IPS DF 6.9 (cell line): ENCODE results near the gene PLBD1.

Source experiments
- DNase-seq: peaks from one replicate; pipeline ENCODE4 v3.0.0-alpha.2; 2013; ENCODE audit warnings: low read depth, low spot score
- H3K27ac ChIP-seq: one replicate; pipeline ENCODE4 v1.5.1; 2013; ENCODE audit warnings: low read length, control low read depth
- H3K27me3 ChIP-seq: 2 replicates; pipeline ENCODE4 v1.6.1; 2013; ENCODE audit warnings: mild to moderate bottlenecking, low read length; ENCODE audit not compliant: control insufficient read depth, insufficient read depth
- H3K36me3 ChIP-seq: 2 replicates; pipeline ENCODE4 v1.6.1; 2013; ENCODE audit warnings: low read length; ENCODE audit not compliant: control insufficient read depth, insufficient read depth
- H3K4me1 ChIP-seq: 2 replicates; pipeline ENCODE4 v1.6.1; 2013; ENCODE audit warnings: low read length; ENCODE audit not compliant: control insufficient read depth, insufficient read depth
- H3K4me3 ChIP-seq: 2 replicates; pipeline ENCODE4 v1.5.1; 2013; ENCODE audit warnings: mild to moderate bottlenecking, low read length
- H3K9me3 ChIP-seq: 2 replicates; pipeline ENCODE4 v1.6.1; 2013; ENCODE audit warnings: low read length, inconsistent platforms; ENCODE audit not compliant: control insufficient read depth, insufficient read depth
- WGBS: extraction: QIAGEN DNeasy Blood & Tissue Kit; methylation state at CpG from one replicate; pipeline ENCODE4 v1.1.7; 2013; ENCODE audit warnings: mixed read lengths, missing lambda C conversion rate; ENCODE audit not compliant: insufficient read length, insufficient coverage; 5-methylcytosine and 5-hydroxymethylcytosine counted together

Gene PLBD1

GRCh38 chr12:14597480-14597879 lies 29.8 kb upstream of the PLBD1 start:
- Histone ChIP-seq H3K36me3 (no peaks in the 10 kb centered on the region), H3K4me1 (no peaks in the 10 kb centered on the region), H3K27ac (no peak overlapping the region), H3K9me3 (no peaks in the 10 kb centered on the region), H3K27me3 (no peaks in the 10 kb centered on the region), H3K4me3 (no peak overlapping the region)
- DNase-seq = no peak
- no CpG with 5 or more reads among the region's 3 CpGs for WGBS

GRCh38 chr12:14591719-14592118 lies 24.0 kb upstream of the PLBD1 start:
- H3K27me3 ChIP-seq = no peaks in the 10 kb centered on the region
- no peaks in the 10 kb centered on the region for H3K4me1 ChIP-seq
- no peak overlapping the region for H3K27ac ChIP-seq
- no peak for DNase-seq
- no peaks in the 10 kb centered on the region for H3K9me3 ChIP-seq
- no peak overlapping the region for H3K4me3 ChIP-seq
- no CpG with 5 or more reads among the region's 1 CpG for WGBS
- no peaks in the 10 kb centered on the region for H3K36me3 ChIP-seq

DNA sequence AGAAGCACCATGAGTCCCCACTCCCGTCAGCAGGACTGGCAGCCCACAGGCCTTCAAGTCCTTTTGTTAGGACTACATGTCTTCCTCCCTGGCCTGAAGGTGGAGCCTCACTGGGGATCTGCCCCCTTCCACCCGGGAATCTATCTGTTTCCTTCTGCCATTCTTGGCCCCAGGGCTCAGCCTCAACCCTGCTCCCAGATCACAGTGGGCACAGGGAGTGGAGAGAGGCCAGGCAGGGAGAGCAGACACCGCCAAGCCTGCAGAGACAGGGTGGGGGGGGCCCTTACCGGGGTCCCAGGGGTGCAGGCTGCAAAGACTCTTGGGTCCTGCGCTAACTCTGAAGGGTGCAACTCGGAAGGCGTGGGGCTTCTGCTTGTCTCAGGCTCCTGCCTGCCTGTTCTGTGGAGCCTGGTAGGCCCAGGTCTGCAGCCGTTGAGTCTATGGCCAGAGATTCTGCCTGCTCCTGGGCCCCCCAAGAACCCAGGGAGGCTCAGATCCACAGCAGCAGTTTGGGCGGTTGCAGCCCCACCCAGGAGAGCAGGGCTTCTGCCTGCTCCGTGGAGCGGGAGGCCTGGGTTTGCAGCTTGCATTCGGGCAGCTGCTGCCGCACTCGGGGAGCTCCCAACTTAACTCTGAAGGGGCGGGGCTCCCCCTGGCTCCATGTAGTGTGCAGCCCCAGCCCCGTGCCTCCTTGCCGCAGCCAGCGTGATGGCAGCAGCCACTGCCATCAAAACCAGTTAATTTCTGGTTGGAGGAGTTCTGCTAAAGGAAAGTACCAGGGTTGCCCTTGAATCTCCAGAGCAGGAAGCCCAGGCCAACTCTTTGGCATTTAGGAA lies 21.7 kb upstream of the PLBD1 start:
- no peaks in the 10 kb centered on the region for H3K9me3 ChIP-seq
- H3K4me3 ChIP-seq = no peak overlapping the region
- H3K27ac ChIP-seq = no peak overlapping the region
- no peaks in the 10 kb centered on the region for H3K36me3 ChIP-seq
- DNase-seq = no peak
- WGBS = no CpG with 5 or more reads among the region's 18 CpGs
- no peaks in the 10 kb centered on the region for H3K4me1 ChIP-seq
- H3K27me3 ChIP-seq = no peaks in the 10 kb centered on the region

DNA sequence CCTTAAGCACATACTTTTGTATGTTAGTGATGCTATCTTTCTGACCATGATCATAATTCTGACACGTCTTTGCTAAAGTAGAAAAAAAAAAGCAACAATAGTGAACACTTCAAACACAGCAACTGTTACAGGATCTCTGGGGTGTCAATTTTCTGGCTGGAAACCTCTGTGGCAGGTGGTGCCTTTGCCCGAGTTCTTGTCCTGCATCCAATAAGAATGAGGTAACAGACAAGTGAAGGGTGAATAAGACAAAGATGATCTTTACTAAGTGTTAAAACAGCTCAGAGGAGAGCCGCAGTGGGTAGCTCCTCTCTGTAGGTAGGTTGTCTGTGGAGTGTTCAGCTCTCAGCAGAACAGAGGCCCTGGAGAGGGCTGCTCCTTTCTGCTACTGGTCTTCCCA lies 20.9 kb upstream of the PLBD1 start:
- no peaks in the 10 kb centered on the region for H3K4me1 ChIP-seq
- H3K4me3 ChIP-seq = no peak overlapping the region
- H3K27me3 ChIP-seq = no peaks in the 10 kb centered on the region
- no peak overlapping the region for H3K27ac ChIP-seq
- WGBS = no CpG with 5 or more reads among the region's 3 CpGs
- no peaks in the 10 kb centered on the region for H3K36me3 ChIP-seq
- no peak for DNase-seq
- no peaks in the 10 kb centered on the region for H3K9me3 ChIP-seq

DNA sequence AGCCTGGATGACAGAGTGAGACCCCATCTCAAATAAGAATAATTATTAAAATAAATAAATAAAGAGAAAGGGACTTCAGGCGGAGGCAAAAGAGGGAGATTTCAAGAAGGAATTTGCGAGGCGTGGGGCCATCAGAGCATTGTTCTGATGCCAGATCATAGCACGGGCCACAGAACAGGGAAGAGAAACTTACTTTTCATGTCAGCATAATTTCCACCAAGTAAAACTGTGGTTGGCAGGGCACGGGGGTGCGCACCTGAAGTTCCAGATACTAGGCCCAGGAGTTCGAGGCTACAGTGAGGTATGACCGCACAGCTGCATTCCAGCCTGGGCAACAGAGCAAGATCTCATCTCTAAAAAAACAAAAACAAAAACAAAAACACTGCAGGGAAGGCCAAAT lies 11.0 kb upstream of the PLBD1 start:
- 100% methylated on average over 1 of the region's 8 CpGs for WGBS
- DNase-seq = no peak
- Histone ChIP-seq H3K9me3 (no peaks in the 10 kb centered on the region), H3K4me1 (no peaks in the 10 kb centered on the region), H3K4me3 (no peak overlapping the region), H3K36me3 (no peaks in the 10 kb centered on the region), H3K27me3 (no peaks in the 10 kb centered on the region), H3K27ac (no peak overlapping the region)

DNA sequence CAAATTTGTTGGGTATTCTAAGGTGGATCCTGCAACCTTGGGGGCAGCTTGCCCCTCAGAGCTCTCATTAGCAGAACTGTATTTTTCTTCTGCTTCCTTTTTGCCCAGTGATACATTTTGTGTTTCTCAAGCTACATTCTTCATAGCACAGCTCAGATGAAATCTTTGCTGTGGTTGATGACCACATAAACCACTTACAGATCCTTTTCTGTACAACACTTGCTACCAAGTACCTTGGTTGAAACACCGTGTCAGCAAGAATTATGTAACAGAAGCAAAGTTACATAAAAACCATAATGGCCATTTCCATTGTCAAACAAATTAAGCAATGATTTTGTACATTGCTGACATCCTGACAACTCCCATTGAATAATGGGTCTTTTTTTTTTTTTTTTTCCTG lies 9.7 kb upstream of the PLBD1 start:
- WGBS = no CpG with 5 or more reads among the region's 1 CpG
- no peak for DNase-seq
- Histone ChIP-seq H3K27ac (no peak overlapping the region), H3K9me3 (no peaks in the 10 kb centered on the region), H3K27me3 (no peaks in the 10 kb centered on the region), H3K4me3 (no peak overlapping the region), H3K36me3 (no peaks in the 10 kb centered on the region), H3K4me1 (no peaks in the 10 kb centered on the region)

DNA sequence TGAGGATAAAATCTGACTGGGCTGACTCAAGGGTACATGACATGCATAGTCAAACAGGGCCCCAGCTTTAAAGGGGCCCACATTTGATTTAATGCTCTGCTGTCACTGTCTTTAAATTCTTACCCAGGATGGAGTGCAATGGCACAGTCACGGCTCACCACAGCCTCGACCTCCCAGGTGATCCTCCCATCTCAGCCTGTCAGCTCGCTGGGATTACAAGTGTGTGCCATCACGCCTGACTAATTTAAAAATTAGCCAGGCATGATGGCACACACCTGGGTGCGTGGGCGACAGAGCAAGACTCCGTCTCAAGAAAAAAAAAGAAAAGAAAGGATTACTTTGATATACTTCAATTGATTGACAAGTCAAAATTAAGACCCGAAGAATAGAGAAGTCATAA lies 9.2 kb upstream of the PLBD1 start:
- no peaks in the 10 kb centered on the region for H3K27me3 ChIP-seq
- no peak overlapping the region for H3K27ac ChIP-seq
- no peak overlapping the region for H3K4me3 ChIP-seq
- no peak for DNase-seq
- no CpG with 5 or more reads among the region's 8 CpGs for WGBS
- no peaks in the 10 kb centered on the region for H3K9me3 ChIP-seq
- H3K4me1 ChIP-seq = no peaks in the 10 kb centered on the region
- H3K36me3 ChIP-seq = no peaks in the 10 kb centered on the region

GRCh38 chr12:14575585-14575984 lies 7.9 kb upstream of the PLBD1 start:
- H3K4me3 ChIP-seq = no peak overlapping the region
- WGBS = no CpG with 5 or more reads among the region's 1 CpG
- H3K27me3 ChIP-seq = no peaks in the 10 kb centered on the region
- no peak for DNase-seq
- no peaks in the 10 kb centered on the region for H3K4me1 ChIP-seq
- no peaks in the 10 kb centered on the region for H3K36me3 ChIP-seq
- no peaks in the 10 kb centered on the region for H3K9me3 ChIP-seq
- H3K27ac ChIP-seq = no peak overlapping the region

DNA sequence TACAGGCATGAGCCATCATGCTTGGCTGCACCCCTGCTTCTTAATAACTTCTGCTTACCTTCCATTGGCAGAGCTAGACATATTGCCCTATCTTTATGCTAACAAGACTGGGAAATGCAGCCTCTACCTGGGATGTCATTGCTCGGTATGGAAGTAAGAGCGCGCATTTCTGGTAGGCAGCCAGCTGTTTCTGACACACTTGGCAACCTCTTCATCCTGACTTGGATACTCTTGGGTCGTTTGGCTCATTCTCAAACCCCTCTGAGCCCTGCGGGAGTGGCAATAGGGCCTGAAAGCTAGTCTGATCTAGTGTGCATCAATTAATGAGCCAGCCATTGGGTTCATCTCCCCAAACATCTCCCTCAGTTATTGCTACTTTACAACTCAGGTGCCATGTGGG lies 5.4 kb upstream of the PLBD1 start:
- no peak for DNase-seq
- no peaks in the 10 kb centered on the region for H3K27me3 ChIP-seq

GRCh38 chr12:14572401-14572800 lies 4.7 kb upstream of the PLBD1 start:
- WGBS = no CpG with 5 or more reads among the region's 4 CpGs
- Histone ChIP-seq H3K4me1 (no peaks in the 10 kb centered on the region; the same call in 1 of the 2 replicates), H3K27ac (no peak overlapping the region), H3K36me3 (no peaks in the 10 kb centered on the region), H3K27me3 (no peaks in the 10 kb centered on the region), H3K9me3 (no peaks in the 10 kb centered on the region), H3K4me3 (no peak overlapping the region)
- no peak for DNase-seq

More for the DNA sequence above, 5.4 kb upstream of the PLBD1 start:
- H3K36me3 ChIP-seq = no peaks in the 10 kb centered on the region
- no peak overlapping the region for H3K27ac ChIP-seq
- H3K4me1 ChIP-seq = no peaks in the 10 kb centered on the region; the same call in 1 of the 2 replicates
- no CpG with 5 or more reads among the region's 5 CpGs for WGBS
- no peak overlapping the region for H3K4me3 ChIP-seq
- H3K9me3 ChIP-seq = no peaks in the 10 kb centered on the region

GRCh38 chr12:14571779-14572178 lies 4.1 kb upstream of the PLBD1 start:
- no peak for DNase-seq
- Histone ChIP-seq H3K36me3 (no peaks in the 10 kb centered on the region), H3K9me3 (no peaks in the 10 kb centered on the region), H3K4me3 (no peak overlapping the region), H3K27ac (no peak overlapping the region), H3K4me1 (no peaks in the 10 kb centered on the region; the same call in 1 of the 2 replicates), H3K27me3 (no peaks in the 10 kb centered on the region)
- WGBS = no CpG with 5 or more reads among the region's 3 CpGs
